HCT116 (cell line): ENCODE measurements around the gene DIPK1B.

Source experiments
- CBX3 ChIP-seq: IDR thresholded peaks from 2 replicates; pipeline ENCODE4 v1.6.1; 2012; ENCODE audit warnings: low read depth
- ELF1 ChIP-seq: IDR thresholded peaks from 2 replicates; pipeline ENCODE4 v1.6.1; 2012; ENCODE audit warnings: low read depth, borderline replicate concordance
- FOSL1 ChIP-seq: IDR thresholded peaks from 2 replicates; pipeline ENCODE4 v1.6.1; 2012; ENCODE audit warnings: low read depth
- MAX ChIP-seq: IDR thresholded peaks from 2 replicates; pipeline ENCODE4 v1.6.1; 2012
- POLR2A ChIP-seq: IDR thresholded peaks from 2 replicates; pipeline ENCODE4 v1.7.0; 2011; ENCODE audit warnings: borderline replicate concordance; ENCODE audit not compliant: insufficient read depth, insufficient read length; ENCODE audit errors: extremely low read depth
- POLR2AphosphoS5 ChIP-seq: IDR thresholded peaks from 2 replicates; pipeline ENCODE4 v1.6.1; 2011; ENCODE audit warnings: mild to moderate bottlenecking, low read depth, low read length, moderate library complexity
- RAD21 ChIP-seq: IDR thresholded peaks from 2 replicates; pipeline ENCODE4 v1.6.1; 2012; ENCODE audit warnings: low read depth, mild to moderate bottlenecking
- TF ChIP-seq, protein P1 (sequence below), 3 experiments: fragments of 200-600 bp in 1 of 3; sonication (generic) in 1 of 3; IDR thresholded peaks in 2 of 3; conservative IDR thresholded peaks in 1 of 3; 2 replicates each; pipeline ENCODE4 v1.5.1; 2012 to 2017; ENCODE audit warnings: low read depth in 2 of 3, low read length in 2 of 3, antibody characterized with exemption in 1 of 3, borderline replicate concordance in 1 of 3, control low read depth in 1 of 3, mild to moderate bottlenecking in 1 of 3, mixed read lengths in 1 of 3, mixed run types in 1 of 3, moderate library complexity in 1 of 3; ENCODE audit not compliant: insufficient read depth in 1 of 3
- TF ChIP-seq, protein P2 (sequence below): IDR thresholded peaks from 2 replicates; pipeline ENCODE4 v1.6.1; 2012; ENCODE audit warnings: low read depth

DNA sequence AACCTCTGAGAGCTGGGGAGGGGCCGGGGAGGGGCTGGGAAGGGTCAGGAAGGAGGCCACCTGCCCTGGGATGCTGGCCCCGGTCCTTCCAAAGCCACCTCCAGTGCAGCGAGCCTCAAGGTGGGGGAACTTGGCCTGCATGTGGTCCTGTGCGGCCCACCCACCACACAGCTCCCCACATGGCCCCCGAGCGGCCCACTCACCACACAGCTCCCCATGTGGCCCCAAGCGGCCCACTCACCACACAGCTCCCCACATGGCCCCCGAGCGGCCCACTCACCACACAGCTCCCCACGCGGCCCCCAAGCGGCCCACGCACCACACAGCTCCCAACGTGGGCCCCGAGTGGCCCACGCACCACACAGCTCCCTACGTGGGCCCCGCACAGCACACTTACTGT, 32.4 kb downstream of the DIPK1B start:
- no peak for TF ChIP-seq RAD21
- TF ChIP-seq, protein P1, sequence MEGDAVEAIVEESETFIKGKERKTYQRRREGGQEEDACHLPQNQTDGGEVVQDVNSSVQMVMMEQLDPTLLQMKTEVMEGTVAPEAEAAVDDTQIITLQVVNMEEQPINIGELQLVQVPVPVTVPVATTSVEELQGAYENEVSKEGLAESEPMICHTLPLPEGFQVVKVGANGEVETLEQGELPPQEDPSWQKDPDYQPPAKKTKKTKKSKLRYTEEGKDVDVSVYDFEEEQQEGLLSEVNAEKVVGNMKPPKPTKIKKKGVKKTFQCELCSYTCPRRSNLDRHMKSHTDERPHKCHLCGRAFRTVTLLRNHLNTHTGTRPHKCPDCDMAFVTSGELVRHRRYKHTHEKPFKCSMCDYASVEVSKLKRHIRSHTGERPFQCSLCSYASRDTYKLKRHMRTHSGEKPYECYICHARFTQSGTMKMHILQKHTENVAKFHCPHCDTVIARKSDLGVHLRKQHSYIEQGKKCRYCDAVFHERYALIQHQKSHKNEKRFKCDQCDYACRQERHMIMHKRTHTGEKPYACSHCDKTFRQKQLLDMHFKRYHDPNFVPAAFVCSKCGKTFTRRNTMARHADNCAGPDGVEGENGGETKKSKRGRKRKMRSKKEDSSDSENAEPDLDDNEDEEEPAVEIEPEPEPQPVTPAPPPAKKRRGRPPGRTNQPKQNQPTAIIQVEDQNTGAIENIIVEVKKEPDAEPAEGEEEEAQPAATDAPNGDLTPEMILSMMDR (IDR thresholded peaks at IDR 0.05 in 2 of 3, conservative IDR thresholded peaks at IDR 0.05 in 1 of 3; ENCODE audit: borderline replicate concordance in 1 of 3, insufficient read depth in 1 of 3, low read depth in 2 of 3, low read length in 2 of 3) = no peak
- TF ChIP-seq POLR2A = no peak
- TF ChIP-seq MAX = no peak
- no peak for TF ChIP-seq POLR2AphosphoS5
- TF ChIP-seq, protein P2, sequence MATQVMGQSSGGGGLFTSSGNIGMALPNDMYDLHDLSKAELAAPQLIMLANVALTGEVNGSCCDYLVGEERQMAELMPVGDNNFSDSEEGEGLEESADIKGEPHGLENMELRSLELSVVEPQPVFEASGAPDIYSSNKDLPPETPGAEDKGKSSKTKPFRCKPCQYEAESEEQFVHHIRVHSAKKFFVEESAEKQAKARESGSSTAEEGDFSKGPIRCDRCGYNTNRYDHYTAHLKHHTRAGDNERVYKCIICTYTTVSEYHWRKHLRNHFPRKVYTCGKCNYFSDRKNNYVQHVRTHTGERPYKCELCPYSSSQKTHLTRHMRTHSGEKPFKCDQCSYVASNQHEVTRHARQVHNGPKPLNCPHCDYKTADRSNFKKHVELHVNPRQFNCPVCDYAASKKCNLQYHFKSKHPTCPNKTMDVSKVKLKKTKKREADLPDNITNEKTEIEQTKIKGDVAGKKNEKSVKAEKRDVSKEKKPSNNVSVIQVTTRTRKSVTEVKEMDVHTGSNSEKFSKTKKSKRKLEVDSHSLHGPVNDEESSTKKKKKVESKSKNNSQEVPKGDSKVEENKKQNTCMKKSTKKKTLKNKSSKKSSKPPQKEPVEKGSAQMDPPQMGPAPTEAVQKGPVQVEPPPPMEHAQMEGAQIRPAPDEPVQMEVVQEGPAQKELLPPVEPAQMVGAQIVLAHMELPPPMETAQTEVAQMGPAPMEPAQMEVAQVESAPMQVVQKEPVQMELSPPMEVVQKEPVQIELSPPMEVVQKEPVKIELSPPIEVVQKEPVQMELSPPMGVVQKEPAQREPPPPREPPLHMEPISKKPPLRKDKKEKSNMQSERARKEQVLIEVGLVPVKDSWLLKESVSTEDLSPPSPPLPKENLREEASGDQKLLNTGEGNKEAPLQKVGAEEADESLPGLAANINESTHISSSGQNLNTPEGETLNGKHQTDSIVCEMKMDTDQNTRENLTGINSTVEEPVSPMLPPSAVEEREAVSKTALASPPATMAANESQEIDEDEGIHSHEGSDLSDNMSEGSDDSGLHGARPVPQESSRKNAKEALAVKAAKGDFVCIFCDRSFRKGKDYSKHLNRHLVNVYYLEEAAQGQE = no peak
- no peak for TF ChIP-seq CBX3
- no peak for TF ChIP-seq ELF1
- no peak for TF ChIP-seq FOSL1
